Bronchial epithelial cell (primary cell): Measurements from ENCODE around the gene RNASEH2C. TPM values are rescaled to one million over a fixed set of nuclear protein-coding genes. Genes with fewer than 3 reads are reported as not detected.

Source experiments
- DNase-seq: peaks from one replicate; pipeline ENCODE4 v3.0.0-alpha.2; 2010; ENCODE audit warnings: low read depth
- FAIRE-seq: peaks from 2 replicates; lab custom pipeline; 2011; peaks lifted over from hg19 to GRCh38; lab: Jason Lieb, UNC
- H3K27me3 ChIP-seq: 2 replicates; pipeline ENCODE4 v1.5.1; 2011; ENCODE audit warnings: low read length; ENCODE audit not compliant: control insufficient read depth, insufficient read depth
- H3K36me3 ChIP-seq: 2 replicates; pipeline ENCODE4 v1.5.1; 2011; ENCODE audit warnings: low read length; ENCODE audit not compliant: control insufficient read depth, insufficient read depth
- H3K4me3 ChIP-seq: 2 replicates; pipeline ENCODE4 v1.5.1; 2011; ENCODE audit warnings: mild to moderate bottlenecking, low read depth, low read length, control low read depth
- total RNA-seq: library from RNA; depleted of rRNA; stranded (reverse); fragments of >200 nt; gene quantifications from 2 replicates; pipeline ENCODE4 v1.2.1, GENCODE V29; 2014
- TF ChIP-seq, protein P1 (sequence below): IDR thresholded peaks from 2 replicates; pipeline ENCODE4 v1.5.1; 2011; ENCODE audit warnings: mild to moderate bottlenecking, moderate library complexity, low read length, control low read depth, inconsistent platforms; ENCODE audit not compliant: insufficient read depth, severe bottlenecking

The RNASEH2C gene
- total RNA-seq, 1 donor from 2014 or later, result 21.1 TPM

DNA sequence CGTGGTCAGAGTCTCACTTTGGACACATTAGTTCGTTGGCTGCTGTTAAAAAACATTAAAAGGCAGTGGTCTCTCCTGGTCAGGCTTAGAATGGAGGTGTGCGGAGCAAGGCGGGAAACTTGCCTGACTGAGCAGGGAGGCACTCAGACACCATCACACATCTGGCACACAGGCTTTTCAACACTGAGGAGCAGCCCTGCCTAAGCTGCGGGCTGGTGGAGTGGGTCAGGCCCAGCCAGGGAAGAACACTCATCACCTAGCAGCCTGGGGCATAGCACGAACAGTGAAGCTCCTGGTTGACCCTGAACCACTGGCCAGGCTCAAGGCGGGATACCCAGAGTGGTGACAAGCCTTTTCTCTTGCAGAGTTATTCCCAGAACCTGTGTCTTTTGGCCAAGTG, 4.3 kb downstream of the RNASEH2C start:
- FAIRE-seq (no peak), DNase-seq (no peak)
- TF ChIP-seq, protein P1, sequence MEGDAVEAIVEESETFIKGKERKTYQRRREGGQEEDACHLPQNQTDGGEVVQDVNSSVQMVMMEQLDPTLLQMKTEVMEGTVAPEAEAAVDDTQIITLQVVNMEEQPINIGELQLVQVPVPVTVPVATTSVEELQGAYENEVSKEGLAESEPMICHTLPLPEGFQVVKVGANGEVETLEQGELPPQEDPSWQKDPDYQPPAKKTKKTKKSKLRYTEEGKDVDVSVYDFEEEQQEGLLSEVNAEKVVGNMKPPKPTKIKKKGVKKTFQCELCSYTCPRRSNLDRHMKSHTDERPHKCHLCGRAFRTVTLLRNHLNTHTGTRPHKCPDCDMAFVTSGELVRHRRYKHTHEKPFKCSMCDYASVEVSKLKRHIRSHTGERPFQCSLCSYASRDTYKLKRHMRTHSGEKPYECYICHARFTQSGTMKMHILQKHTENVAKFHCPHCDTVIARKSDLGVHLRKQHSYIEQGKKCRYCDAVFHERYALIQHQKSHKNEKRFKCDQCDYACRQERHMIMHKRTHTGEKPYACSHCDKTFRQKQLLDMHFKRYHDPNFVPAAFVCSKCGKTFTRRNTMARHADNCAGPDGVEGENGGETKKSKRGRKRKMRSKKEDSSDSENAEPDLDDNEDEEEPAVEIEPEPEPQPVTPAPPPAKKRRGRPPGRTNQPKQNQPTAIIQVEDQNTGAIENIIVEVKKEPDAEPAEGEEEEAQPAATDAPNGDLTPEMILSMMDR, result no peak
- Histone ChIP-seq H3K4me3 (no peak overlapping the region), H3K27me3 (no peaks in the 10 kb centered on the region), H3K36me3 (peaks cover 43% of the 10 kb centered on the region)

DNA sequence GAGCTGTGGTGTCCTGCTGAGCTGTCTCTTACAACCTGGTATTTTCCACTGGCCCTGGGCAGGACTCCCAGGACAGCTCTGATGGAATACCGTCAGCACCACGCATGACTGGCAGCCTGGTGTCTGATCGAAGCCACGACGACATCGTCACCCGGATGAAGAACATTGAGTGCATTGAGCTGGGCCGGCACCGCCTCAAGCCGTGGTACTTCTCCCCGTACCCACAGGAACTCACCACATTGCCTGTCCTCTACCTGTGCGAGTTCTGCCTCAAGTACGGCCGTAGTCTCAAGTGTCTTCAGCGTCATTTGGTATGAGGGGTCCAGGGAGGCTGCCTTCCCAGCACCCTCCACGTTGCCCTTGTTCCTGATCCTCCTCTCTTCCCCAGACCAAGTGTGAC, 6.2 kb downstream of the RNASEH2C start:
- no peak for FAIRE-seq
- TF ChIP-seq, protein P1, result no peak
- Histone ChIP-seq H3K27me3 (no peaks in the 10 kb centered on the region), H3K4me3 (no peak overlapping the region), H3K36me3 (peaks cover 43% of the 10 kb centered on the region)
- no peak for DNase-seq

DNA sequence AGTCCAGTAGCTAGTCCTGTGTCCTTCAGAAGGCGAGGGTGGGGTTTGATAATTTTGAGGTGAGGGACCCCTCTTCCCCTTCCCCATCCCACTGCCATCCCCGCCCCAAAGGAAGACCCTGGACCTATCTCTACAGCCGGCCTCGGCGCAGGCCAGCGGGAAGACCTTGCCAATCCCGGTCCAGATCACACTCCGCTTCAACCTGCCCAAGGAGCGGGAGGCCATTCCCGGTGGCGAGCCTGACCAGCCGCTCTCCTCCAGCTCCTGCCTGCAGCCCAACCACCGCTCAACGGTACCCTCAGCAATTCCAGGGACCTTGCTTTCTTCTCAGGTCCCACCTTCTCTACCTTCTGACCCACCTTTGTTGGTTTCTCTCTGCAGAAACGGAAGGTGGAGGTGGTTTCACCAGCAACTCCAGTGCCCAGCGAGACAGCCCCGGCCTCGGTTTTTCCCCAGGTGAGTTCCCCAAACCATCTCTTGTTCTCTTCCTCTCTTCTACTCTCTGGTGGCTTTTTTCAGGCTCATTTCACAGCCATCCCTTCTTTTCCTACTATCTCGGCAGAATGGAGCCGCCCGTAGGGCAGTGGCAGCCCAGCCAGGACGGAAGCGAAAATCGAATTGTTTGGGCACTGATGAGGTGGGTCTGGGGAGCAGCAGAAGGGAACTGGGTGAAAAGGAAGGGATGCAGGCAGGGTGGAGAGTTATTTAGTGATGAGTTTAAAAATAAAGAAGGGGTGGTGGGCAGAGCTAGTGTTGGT, 7.2 kb downstream of the RNASEH2C start:
- Histone ChIP-seq H3K36me3 (peaks cover 36% of the 10 kb centered on the region), H3K4me3 (no peak overlapping the region), H3K27me3 (no peaks in the 10 kb centered on the region)
- TF ChIP-seq, protein P1, result no peak
- DNase-seq, result no peak
- FAIRE-seq, result no peak

DNA sequence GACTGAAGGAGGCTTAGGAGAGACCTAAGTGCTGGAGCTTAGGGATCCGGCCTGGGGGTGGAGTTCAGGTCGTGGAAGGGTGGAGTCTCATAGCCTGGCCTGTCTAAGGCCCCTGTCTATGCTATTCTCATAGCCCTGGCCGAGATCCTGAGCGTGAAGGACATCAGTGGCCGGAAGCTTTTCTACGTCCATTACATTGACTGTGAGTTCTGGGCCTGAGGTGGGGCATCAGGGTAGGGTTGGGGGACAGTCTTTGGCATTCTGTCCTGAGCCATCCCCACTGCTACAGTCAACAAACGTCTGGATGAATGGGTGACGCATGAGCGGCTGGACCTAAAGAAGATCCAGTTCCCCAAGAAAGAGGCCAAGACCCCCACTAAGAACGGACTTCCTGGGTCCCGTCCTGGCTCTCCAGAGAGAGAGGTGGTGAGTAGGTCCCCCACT, 7.9 kb downstream of the RNASEH2C start:
- Histone ChIP-seq H3K36me3 (peaks cover 32% of the 10 kb centered on the region), H3K27me3 (no peaks in the 10 kb centered on the region), H3K4me3 (peak overlapping the region; percentile 59)
- TF ChIP-seq, protein P1, result no peak
- DNase-seq (no peak), FAIRE-seq (no peak)

DNA sequence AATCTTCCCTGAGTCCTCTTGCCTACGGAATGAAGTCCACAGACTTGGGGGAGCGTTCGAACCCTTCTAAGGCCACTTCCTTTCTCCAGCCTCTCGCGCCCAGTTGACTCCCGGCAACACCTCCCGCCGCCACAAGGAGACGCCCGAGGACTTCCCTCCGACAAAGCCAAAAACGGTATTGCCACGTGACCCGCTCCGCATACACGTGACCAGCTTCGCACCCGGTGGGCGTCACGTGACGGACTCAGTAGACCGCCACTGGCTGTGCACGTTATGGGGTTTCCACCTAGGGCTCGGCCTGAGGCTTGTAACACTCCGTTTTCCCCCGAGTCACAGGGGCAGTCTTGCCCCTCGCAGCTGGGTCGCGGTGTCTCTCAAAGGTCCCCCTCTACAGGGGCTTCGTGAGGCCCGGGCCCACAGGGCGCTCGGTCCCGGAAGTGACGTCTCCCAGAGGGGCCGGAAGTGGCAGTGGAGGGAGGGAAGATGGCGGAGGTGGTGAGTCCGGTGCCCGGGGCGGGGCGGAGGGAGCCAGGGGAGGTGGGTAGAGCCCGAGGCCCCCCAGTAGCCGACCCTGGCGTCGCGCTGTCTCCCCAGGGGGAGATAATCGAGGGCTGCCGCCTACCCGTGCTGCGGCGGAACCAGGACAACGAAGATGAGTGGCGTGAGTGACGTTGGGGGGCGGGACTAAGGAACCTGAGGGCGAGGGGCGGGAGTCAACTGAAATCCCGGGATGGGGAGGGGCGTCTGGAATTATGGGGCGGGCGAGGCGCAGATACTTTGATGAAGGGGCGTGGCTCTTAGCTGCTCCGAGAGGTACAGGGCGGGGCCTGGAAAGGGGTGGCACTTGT, 8.6 kb downstream of the RNASEH2C start, which contains the start of gene KAT5:
KAT5 (plus strand) TSS at position 468 of the 848 bp plus-strand sequence; CDS start at position 484, 16 bp downstream.
- no peak for FAIRE-seq
- peaks cover 30% of the 10 kb centered on the region for H3K36me3 ChIP-seq
- DNase-seq, result peak; percentile 95
- H3K27me3 ChIP-seq, result no peaks in the 10 kb centered on the region
- TF ChIP-seq, protein P1, result peak; percentile 99
- peak within 1 kb of the TSS; percentile 59 for H3K4me3 ChIP-seq
